Left ventricle myocardium superior (tissue), 1 donor: ENCODE measurements around the gene MALRD1. TPM values are rescaled to one million over a fixed set of nuclear protein-coding genes. Genes with fewer than 3 reads are reported as not detected.

Experiments
- ATAC-seq: fragments of 200-7000 bp; cut with Tn5 transposase; one replicate; pipeline ENCODE4 v1.9.1; 2020; ENCODE audit warnings: mild to moderate bottlenecking, moderate library complexity
- DNase-seq: peaks from one replicate; pipeline ENCODE4 v3.0.0-alpha.2; 2020
- intact Hi-C: fragments of 100-400 bp; cut with micrococcal nuclease; formaldehyde crosslinking; loops from one replicate; pipeline ENCODE4 v1.11.0; 2022
- long read RNA-seq: library from polyadenylated mRNA; unstranded; transcript quantifications from one replicate; pipeline ENCODE4 v2.0.0, GENCODE V29; 2021
- total RNA-seq: library from RNA; stranded (reverse); fragmentation: NEBNext Ultra II Directional; extraction: Animal tissue kit (Norgen Biotek cat#: 25700); gene quantifications from one replicate; pipeline ENCODE4 v1.2.1, GENCODE V29; 2021
- donor health status: DM: no; HTN: yes; CAD: no; lungs with severe emphysema.

MALRD1 gene
- 0.99 TPM for total RNA-seq
- long read RNA-seq, partial matches to known transcripts: 0 of 1 reads
- long read RNA-seq, other reads (novel, unspliced or antisense): 1 of 1 reads

GRCh38 chr10:19048489-19048888 is at the start of gene MALRD1:
Gene MALRD1 (plus strand): TSS chr10:19048801. CDS start chr10:19048939, 138 bp downstream.
- DNase-seq: no peak
- intact Hi-C loops: no loop called here
- ATAC-seq: no peak

- intact Hi-C loops: no loop called here
- DNase-seq (no peak), ATAC-seq (peak; percentile 51)
Measured at GRCh38 chr10:19003341-19003740, 45.3 kb upstream of the MALRD1 start.

GRCh38 chr10:19012111-19012510 is 36.5 kb upstream of the MALRD1 start:
- intact Hi-C loops: no loop called here
- no peak for ATAC-seq
- no peak for DNase-seq

- intact Hi-C loops: no loop called here
- DNase-seq (no peak), ATAC-seq (no peak)
Measured at GRCh38 chr10:19014034-19014433, 34.6 kb upstream of the MALRD1 start.

DNA sequence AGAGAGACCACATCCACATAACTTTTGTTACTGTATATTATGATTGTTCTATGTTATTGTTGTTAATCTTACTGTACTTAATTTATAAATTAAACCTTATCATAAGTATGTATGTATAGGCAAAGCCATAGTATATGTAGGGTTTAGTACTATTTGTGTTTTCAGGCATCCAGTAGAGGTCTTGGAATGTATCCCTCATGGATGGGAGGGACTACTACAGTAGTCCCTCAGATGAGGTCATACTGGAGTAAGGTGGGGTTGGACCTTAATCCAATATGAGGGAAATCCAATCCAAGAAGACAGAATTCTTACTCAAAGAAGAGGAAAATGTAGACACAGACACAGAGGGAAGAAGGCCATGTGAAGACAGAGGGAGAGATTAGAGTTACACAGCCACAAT is 34.1 kb upstream of the MALRD1 start:
- no peak for ATAC-seq
- intact Hi-C loops: no loop called here
- no peak for DNase-seq

DNA sequence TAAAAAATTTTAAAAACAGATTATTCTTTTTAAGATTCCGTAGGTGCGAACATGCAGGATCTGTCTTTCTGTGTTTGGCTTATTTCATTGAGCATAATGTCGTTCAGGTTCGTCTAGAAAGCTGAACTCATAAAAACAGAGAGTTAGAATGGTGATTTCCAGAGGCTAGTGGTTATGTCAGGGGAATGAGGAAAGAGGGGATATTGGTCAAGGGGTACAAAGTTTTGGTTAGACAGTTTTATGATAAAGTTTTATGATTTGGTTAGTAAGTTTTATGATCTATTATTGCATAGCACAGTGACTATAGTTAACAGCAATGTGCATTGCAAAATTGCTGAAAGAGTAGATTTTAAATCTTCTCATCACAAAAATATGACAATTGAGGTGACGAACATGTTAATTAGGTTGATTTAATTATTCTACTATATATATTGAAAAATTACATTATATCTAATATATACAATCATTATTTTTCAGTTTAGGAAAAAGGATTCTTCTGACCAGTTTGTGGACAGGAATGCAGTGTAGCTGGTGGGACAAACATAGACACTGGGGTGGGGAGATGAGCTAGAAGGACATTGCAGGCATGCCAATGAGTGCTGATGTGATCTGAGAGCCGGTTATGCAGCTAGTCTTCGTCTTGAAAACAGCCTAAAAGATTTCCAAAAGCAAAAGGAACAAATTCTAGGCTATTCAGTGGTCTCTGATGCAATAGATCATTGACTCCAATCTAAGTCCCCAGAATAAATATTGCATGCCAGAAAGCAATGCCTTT is 31.3 kb upstream of the MALRD1 start:
- DNase-seq (no peak), ATAC-seq (no peak)
- intact Hi-C loops: no loop called here

DNA sequence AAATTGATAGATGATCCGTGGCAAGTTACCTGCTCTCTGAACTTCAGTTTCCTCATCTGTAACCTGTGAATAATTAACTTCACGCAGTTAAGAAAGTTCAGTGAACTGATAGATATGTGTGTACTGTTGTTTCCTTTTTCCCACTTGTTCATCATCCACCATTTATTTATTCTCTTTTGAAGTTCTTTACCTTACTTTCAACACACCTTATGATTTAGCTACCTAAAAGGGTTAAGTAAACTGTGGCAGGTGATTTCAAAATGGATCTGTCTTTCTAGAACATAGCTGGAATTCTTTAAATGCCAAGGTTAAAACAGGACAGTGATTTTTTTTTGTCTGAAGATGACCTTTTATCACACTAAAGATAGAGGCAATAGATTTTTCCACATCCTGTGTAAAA is 27.4 kb upstream of the MALRD1 start:
- no peak for DNase-seq
- intact Hi-C loops: no loop called here

DNA sequence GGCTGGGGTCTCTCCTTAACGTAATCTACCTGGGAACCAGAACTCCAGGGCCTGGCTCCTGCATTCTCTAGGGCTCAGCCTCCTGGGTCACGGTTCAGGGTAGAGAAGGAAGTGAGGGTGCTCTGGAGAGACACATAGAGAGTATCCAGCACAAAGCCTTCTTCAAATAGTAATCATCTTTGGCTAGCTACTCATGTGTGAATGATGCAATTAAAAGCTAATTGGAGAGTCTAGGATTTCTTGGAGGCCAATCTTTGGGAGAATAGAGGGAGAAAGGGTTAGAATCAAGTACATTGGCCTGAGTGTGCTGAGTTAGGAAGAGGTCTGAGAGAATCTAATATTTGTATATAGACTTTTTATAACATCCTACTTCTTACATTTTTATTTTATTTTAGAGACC is 24.0 kb upstream of the MALRD1 start:
- ATAC-seq (no peak), DNase-seq (no peak)
- intact Hi-C loops: no loop called here

More for the DNA sequence above, 27.4 kb upstream of the MALRD1 start:
- ATAC-seq: no peak

- ATAC-seq (no peak), DNase-seq (no peak)
- intact Hi-C loops: no loop called here
Measured at GRCh38 chr10:19031763-19032162, 16.8 kb upstream of the MALRD1 start.

DNA sequence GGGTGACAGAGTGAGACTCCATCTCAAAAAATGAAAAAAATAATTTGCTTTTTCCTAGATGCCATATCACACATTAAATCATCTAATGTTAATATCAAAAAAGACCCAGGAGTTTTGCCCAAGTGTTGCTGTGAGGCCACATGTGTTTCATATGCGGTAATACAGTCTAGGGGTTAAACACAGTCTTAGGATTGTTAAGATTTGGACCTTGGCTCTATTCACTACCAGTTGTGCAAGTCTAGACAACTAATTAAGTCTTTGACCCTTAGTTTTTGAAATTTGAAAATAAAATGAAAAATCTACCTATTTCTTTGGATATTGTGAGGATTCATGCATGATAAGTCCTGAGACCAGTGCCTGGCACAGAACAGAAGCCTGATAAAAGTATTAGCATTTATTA is 14.9 kb upstream of the MALRD1 start:
- intact Hi-C loops: no loop called here
- no peak for DNase-seq
- no peak for ATAC-seq

- intact Hi-C loops: no loop called here
- DNase-seq (no peak), ATAC-seq (no peak)
Measured at GRCh38 chr10:19041171-19041570, 7.4 kb upstream of the MALRD1 start.

DNA sequence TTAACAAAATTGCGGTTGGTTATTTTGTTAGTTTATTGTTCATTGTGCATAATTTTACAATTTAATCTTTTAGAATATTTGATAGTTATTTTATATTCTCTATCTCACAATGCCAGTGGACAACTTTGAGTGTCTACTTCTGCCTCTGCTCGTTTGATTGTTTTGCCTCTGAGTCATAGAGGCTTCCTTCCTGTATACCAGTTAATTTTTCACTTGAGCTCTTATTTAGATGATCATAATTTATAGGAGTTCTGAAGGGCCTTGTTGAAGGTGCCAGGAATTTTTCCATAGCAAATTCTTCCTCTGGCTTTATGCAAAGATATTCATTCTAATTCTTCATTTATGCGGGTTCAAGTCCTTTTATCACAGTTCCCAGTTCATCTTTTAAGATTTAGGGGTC is 5.2 kb upstream of the MALRD1 start:
- DNase-seq: no peak
- intact Hi-C loops: no loop called here
- no peak for ATAC-seq

DNA sequence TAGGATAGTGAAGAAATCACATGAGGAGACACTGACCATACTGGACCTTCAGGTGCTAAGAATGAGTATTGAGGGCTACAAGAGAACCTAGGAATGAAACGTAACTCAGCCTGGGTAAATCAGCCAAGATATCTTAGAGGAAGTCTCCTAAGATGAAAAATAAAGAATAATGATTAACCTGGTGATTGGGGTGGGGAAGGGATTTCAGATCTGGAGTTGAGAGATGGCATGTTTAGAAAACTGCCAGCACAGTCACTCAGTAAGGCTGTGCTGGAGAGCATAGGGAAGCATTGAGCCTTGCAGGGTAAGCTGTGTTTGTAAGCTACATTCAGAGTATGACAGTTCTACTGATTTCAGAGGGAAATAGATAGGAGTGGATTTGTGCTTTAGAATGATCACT is 1.9 kb upstream of the MALRD1 start:
- no peak for DNase-seq
- no peak for ATAC-seq
- intact Hi-C loops: no loop called here

- ATAC-seq: no peak
- intact Hi-C loops: no loop called here
- DNase-seq: no peak
Measured at GRCh38 chr10:19048891-19049290, 290 bp downstream of the MALRD1 start.

DNA sequence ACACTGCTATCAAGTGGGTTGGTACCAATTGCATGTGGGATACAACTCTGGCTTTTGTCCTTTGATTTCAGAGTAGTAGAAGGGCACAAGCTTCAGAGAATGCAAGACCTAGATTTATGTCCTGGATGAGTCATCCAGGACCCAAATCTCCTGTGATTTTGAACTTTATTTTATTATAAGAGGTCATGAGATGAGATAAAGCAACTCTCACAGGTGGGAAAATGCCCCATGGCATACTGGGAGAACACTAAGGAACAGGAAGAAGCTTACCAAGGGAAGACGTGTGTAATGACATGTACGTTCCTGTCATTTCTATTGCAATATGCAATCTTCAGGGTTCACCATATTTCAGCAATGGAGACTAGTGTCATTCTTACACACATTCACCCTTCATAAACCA is 966 bp downstream of the MALRD1 start:
- ATAC-seq (no peak), DNase-seq (no peak)
- intact Hi-C loops: no loop called here

- DNase-seq: no peak
- intact Hi-C loops: no loop called here
- no peak for ATAC-seq
Measured at GRCh38 chr10:19054289-19054835, 5.8 kb downstream of the MALRD1 start.

- no peak for ATAC-seq
- intact Hi-C loops: no loop called here
- DNase-seq: no peak
Measured at GRCh38 chr10:19058046-19058445, 9.4 kb downstream of the MALRD1 start.

DNA sequence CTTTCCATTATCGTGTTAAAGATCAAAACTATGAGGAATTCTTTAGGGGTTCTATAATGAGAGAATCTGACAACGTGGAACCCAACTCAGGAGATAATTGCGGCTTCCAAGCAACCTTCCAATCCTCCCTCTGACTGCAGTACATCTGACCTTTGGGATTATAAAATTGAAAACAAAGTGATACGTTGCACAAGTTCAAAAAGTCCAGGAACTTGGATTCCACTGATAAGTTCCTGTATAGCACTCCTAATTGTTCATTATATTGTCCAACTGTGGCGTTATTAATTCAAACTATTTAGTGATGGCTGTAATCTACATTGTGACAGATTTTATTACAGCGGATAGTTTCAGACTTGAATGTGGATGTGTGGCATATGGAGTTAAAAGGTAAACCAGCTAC is 15.4 kb downstream of the MALRD1 start:
- no peak for DNase-seq
- no peak for ATAC-seq
- intact Hi-C loops: no loop called here

DNA sequence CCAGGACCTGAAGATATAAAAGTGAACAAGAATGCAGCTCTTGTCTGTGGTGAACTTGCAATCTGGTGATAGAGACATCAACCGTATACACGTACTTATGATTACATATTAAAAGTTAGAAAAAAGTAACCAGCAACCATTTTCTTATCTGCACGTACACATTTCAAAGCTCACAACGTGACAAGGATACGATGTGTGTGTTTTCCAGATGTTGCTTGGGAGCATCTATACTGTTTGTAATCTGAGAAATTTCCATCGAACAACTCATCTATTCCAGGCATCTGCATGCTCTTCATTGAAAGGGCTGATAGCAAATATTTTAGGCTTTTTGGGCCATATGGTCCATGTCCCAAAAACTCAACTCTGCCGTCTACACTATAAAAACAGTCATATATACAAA is 23.3 kb downstream of the MALRD1 start:
- ATAC-seq (no peak), DNase-seq (no peak)
- intact Hi-C loops: no loop called here

DNA sequence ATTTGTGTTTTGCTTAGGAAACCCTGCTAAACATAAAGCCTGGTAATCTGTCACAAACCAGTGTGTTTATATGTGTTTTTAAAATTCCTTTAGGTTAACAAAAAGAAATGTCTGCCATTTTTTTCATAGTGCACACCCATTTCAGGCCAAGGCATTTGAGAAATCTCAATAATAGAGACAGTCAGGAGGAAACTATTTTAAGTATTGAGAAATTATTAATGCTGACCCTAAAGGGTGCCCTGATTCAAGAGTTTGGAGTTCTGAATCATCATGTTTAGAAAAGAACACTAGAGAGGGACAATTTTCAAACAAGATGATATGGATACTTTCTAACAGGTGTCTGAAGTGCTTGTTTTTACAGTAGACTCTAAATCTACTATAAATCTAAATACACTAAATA is 28.7 kb downstream of the MALRD1 start:
- DNase-seq (no peak), ATAC-seq (no peak)
- intact Hi-C loops: no loop called here

DNA sequence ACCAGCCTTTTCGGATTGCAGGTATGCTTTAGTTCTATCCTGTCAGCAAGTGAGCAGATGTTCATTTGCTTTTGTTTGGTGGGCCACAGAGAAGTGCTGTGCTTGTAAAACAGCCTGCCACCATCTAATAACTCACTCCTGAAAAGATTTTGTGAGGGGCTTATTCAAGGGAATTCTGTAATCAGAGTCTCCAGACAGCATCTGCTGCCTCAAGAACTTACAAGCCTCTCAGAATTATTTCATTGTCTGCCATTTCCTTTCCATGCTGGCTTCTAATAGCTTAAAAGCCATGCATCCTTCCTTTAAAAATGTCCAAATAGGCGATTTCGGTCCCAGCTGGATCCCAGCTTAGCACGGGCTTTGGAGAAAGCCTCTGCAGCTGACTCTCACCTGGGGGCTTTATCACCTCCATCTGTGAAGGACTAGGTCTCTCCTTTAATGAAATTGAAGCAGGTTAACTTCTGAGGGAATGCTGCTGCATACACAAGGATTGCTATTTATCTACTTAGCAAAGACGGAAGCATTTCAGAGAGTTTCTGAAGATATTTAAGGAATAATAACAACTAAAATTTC is 48.0 kb downstream of the MALRD1 start:
- intact Hi-C loops: no loop called here
- DNase-seq: no peak
- ATAC-seq: no peak
